ENCODE data around the gene PMIS2.

DNA sequence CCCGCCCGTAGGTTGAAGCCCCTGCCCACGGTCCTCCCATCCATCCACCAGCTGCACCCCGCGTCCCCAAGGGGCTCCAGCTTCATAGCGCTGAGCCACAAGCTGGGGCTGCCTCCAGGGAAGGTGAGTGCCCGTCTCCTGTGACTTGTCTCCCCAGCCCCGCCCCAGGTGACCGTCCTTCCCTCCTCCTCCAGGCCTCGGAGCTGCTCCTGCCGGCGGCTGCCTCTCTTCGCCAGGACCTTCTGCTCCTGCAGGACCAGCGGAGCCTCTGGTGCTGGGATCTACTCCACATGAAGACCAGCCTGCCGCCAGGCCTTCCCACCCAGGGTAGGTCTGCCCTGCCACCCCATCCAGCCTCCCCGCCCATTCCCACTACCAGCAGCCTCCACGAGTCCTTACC, 34.0 kb downstream of the PMIS2 start:
- TF ChIP-seq, protein P1, sequence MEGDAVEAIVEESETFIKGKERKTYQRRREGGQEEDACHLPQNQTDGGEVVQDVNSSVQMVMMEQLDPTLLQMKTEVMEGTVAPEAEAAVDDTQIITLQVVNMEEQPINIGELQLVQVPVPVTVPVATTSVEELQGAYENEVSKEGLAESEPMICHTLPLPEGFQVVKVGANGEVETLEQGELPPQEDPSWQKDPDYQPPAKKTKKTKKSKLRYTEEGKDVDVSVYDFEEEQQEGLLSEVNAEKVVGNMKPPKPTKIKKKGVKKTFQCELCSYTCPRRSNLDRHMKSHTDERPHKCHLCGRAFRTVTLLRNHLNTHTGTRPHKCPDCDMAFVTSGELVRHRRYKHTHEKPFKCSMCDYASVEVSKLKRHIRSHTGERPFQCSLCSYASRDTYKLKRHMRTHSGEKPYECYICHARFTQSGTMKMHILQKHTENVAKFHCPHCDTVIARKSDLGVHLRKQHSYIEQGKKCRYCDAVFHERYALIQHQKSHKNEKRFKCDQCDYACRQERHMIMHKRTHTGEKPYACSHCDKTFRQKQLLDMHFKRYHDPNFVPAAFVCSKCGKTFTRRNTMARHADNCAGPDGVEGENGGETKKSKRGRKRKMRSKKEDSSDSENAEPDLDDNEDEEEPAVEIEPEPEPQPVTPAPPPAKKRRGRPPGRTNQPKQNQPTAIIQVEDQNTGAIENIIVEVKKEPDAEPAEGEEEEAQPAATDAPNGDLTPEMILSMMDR (IDR thresholded peaks at IDR 0.05) = no peak
- TF ChIP-seq POLR2A (IDR thresholded peaks at IDR 0.05) = no peak
- no peak for TF ChIP-seq POLR2AphosphoS5 (IDR thresholded peaks at IDR 0.05)
- TF ChIP-seq EP300 (IDR thresholded peaks at IDR 0.05) = no peak
